GM13976 (cell line): ENCODE data around the gene RNASEH1.
"Not testable (repeated sequence)": the region's sequence is repeated elsewhere in the genome, so short reads cannot be mapped to it uniquely, and the experiment has no call there.

Source experiments
- DNase-seq: peaks from one replicate; pipeline ENCODE4 v3.0.0; 2012; ENCODE audit warnings: low spot score
- CTCF ChIP-seq: IDR thresholded peaks from 2 replicates; pipeline ENCODE4 v1.5.1; 2012; ENCODE audit warnings: borderline replicate concordance, mild to moderate bottlenecking; ENCODE audit not compliant: insufficient read depth; ENCODE audit errors: extremely low read depth, missing control alignments, control extremely low read depth
- in situ Hi-C: fragments of 300-500 bp; cut with MboI; formaldehyde crosslinking; loops from one replicate; pipeline ENCODE4 v1.12.0; 2022; ENCODE audit warnings: low sequenced_read_pairs, mixed read lengths, inconsistent platforms; ENCODE audit not compliant: unreplicated experiment

Gene RNASEH1

DNA sequence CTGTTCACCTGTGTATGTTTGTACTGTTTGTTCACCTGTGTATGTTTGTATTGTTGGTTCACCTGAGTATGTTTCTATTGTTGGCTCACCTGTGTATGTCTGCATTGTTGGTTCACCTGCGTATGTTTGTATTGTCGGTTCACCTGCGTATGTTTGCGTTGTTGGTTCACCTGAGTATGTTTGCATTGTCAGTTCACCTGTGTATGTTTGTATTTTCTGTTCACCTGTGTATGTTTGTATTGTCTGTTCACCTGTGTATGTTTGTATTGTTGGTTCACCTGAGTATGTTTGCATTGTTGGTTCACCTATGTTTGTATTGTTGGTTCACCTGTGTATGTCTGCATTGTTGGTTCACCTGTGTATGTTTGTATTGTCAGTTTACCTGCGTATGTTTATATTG lies 53.4 kb downstream of the RNASEH1 start:
- no peak for DNase-seq
- no peak for TF ChIP-seq CTCF
- in situ Hi-C loops = no loop called here

DNA sequence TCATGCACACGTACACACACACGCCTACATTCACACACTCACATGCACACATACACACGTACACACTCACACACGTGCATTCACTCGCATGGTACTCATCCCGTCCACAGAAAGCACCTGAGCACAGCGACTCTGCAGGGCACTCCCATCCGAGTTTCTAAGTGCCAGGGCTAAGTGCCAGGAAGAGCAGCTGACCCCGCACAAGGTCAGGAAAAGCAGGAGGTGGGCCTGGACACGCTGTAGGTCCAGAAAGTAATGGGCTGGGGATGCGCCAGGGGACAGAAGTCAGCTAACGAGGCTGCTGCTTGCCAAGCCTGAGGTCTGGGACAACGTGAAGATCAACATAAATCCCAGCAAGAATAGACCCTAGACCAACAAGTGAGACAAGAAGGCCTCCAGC lies 54.6 kb downstream of the RNASEH1 start:
- in situ Hi-C loops = no loop called here
- no peak for TF ChIP-seq CTCF
- no peak for DNase-seq

DNA sequence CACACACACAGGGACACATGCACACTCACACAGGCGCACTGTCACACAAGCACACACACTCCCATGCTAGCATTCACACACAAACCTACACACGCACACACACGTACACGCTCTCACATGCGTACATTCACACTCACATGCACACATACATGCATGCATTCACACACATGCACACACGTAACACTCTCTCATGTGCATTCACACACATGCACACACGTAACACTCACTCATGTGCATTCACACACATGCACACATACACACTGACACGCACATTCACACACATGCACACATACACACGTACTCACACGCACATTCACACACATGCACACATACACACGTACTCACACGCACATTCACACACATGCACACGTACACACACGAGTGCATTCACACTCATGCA lies 55.1 kb downstream of the RNASEH1 start:
- in situ Hi-C loops = no loop called here
- no peak for TF ChIP-seq CTCF
- DNase-seq = no peak

- TF ChIP-seq CTCF = no peak
- in situ Hi-C loops = no loop called here
- no peak for DNase-seq
Measured at GRCh38 chr2:3500326-3500899, 57.7 kb downstream of the RNASEH1 start.

DNA sequence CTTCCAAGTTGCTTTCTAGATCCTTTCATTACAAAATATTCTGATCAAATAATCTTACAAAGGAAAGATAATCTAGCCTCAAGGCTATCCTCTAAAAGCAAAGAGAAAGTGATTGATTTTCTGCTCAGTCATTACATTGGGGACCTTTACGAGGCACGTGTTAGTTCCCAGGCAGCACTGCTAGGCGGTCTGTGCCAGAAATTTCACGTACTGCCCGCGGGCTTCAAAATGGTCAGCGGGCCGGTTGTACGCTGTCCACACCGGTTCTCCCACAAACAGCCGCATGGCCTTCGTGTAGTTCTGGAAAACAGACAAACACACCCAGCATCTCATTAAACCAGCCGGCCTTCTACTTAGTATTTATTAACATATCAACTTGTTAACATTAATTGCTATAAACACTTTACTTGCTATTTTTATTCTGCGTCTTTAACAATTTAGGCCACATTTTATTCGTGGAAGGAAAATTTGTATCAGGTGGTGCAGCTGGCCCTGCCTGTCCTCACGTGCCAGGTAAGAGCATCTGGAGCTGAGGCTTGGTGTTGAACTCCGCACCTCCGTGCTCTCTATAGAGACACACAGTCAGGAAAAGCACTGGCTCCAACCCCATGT lies 59.2 kb downstream of the RNASEH1 start:
- DNase-seq = no peak
- in situ Hi-C loops = no loop called here
- TF ChIP-seq CTCF = no peak

- in situ Hi-C loops, DNase-seq: not testable (repeated sequence)
Measured at GRCh38 chr2:3496708-3497080, 61.4 kb downstream of the RNASEH1 start.
